Erythroblast (primary cell): ENCODE data around the gene EVI5.
"Not testable (repeated sequence)": the region's sequence is repeated elsewhere in the genome, so short reads cannot be mapped to it uniquely, and the experiment has no call there.

ENCODE experiments used
- GATA1 ChIP-seq: IDR thresholded peaks from 2 replicates; pipeline ENCODE4 v1.6.1; 2011; ENCODE audit warnings: low read depth, mild to moderate bottlenecking, control low read depth, low read length, moderate library complexity
- POLR2A ChIP-seq: IDR thresholded peaks from 2 replicates; pipeline ENCODE4 v1.6.1; 2011; ENCODE audit warnings: mild to moderate bottlenecking, low read length

- not testable (repeated sequence) for TF ChIP-seq POLR2A, GATA1
Measured at GRCh38 chr1:92746255-92746654, 38.7 kb downstream of the EVI5 start.
